Measurements from ENCODE around the gene COL28A1. TPM values are rescaled to one million over a fixed set of nuclear protein-coding genes. Genes with fewer than 3 reads are reported as not detected.

Gene COL28A1
- polyA plus RNA-seq, 3 donors: not detected

DNA sequence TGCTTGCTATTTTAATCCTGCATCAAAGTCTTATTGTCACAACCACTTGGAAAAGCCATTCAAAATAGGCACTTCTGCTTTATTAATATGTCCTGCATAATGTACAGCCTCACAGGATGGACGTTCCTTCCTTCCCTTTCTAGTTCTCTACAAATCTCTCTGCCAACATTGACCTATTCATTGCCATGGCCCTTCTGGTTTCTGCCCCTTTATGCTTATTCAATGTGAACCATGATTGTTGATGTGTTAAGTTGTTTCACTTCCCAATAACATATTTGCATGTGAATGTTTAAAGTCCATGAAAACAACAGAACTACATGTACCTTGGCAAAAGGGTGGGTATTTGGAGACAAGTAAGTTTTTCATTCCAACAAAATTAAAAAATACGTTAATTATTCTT lies 45.7 kb downstream of the COL28A1 start:
- H3K9me3 ChIP-seq (replicated peaks in 1 of 2; ENCODE audit: control insufficient read depth in 1 of 2, insufficient read depth in 1 of 2, low read length in 2 of 2): peaks cover 6 to 9% of the 10 kb centered on the region in 2 donors
- H3K4me1 ChIP-seq (ENCODE audit: control insufficient read depth in 1 of 2, insufficient read depth in 2 of 2, low read length in 2 of 2): peaks cover 9 to 14% of the 10 kb centered on the region in 2 donors
- WGBS (ENCODE audit: insufficient coverage): no CpG with 5 or more reads among the region's 2 CpGs
- H3K36me3 Mint-ChIP-seq: no peaks in the 10 kb centered on the region
- H3K79me2 ChIP-seq (ENCODE audit: insufficient read depth, low read length): no peaks in the 10 kb centered on the region
- H2AFZ ChIP-seq (ENCODE audit: insufficient read depth, low read depth, low read length, poor library complexity, severe bottlenecking): no peak overlapping the region
- no peak overlapping the region for H3K4me3 ChIP-seq (replicated peaks in 1 of 3; ENCODE audit: low read depth in 2 of 3, low read length in 3 of 3)
- no peak overlapping the region for H3K4me2 ChIP-seq (replicated peaks; ENCODE audit: extremely low read depth, low read length, poor library complexity, severe bottlenecking)
- no peaks in the 10 kb centered on the region for H4K20me1 ChIP-seq (ENCODE audit: insufficient read depth, low read length)
- TF ChIP-seq, protein P1, sequence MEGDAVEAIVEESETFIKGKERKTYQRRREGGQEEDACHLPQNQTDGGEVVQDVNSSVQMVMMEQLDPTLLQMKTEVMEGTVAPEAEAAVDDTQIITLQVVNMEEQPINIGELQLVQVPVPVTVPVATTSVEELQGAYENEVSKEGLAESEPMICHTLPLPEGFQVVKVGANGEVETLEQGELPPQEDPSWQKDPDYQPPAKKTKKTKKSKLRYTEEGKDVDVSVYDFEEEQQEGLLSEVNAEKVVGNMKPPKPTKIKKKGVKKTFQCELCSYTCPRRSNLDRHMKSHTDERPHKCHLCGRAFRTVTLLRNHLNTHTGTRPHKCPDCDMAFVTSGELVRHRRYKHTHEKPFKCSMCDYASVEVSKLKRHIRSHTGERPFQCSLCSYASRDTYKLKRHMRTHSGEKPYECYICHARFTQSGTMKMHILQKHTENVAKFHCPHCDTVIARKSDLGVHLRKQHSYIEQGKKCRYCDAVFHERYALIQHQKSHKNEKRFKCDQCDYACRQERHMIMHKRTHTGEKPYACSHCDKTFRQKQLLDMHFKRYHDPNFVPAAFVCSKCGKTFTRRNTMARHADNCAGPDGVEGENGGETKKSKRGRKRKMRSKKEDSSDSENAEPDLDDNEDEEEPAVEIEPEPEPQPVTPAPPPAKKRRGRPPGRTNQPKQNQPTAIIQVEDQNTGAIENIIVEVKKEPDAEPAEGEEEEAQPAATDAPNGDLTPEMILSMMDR (IDR thresholded peaks at IDR 0.05): no peak
- peaks cover 0 to 16% (median 10%) of the 10 kb centered on the region in 7 donors for H3K9me3 Mint-ChIP-seq
- H3K9ac ChIP-seq (ENCODE audit: insufficient read depth, low read length, poor library complexity, severe bottlenecking): no peak overlapping the region
- peaks cover 11% of the 10 kb centered on the region for H3K4me1 Mint-ChIP-seq
- H3K27me3 ChIP-seq (ENCODE audit: control insufficient read depth in 2 of 2, insufficient read depth in 2 of 2, low read length in 2 of 2): no peaks in the 10 kb centered on the region
- intact Hi-C loops (cut with micrococcal nuclease): no loop called here
- no peak overlapping the region for H3K27ac ChIP-seq (ENCODE audit: low read depth in 1 of 2, low read length in 2 of 2)
- H3K27me3 Mint-ChIP-seq (ENCODE audit: low read depth in 3 of 3): peaks cover 0 to 2% (median 0%) of the 10 kb centered on the region in 3 donors
- H3K36me3 ChIP-seq (replicated peaks in 1 of 2; ENCODE audit: control insufficient read depth in 1 of 2, insufficient read depth in 2 of 2, low read length in 2 of 2): no peaks in the 10 kb centered on the region
- H3K4me3 Mint-ChIP-seq: no peak overlapping the region
- no peak overlapping the region for H3K27ac Mint-ChIP-seq
- DNase-seq: no peak

DNA sequence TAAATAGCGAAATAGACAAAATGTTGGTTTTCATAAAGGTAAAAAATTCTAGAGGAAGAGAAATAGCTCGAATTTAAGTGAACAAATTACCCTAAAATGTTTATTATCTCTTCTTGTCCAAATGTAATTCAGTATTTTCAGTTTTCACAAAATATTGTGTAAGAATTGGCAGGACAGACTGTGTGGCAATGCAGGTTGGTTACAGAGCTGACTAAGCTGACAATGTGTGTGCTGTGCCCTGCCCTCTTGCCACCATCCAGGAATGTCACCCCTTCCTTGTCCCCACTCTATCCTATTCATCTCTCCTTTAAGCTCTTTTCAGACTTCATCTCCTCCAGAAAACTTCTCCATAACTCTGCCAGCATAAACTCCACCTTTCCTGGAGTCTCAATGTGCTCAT lies 46.1 kb downstream of the COL28A1 start:
- Histone ChIP-seq H4K20me1 (ENCODE audit: insufficient read depth, low read length) (no peaks in the 10 kb centered on the region), H3K9ac (ENCODE audit: insufficient read depth, low read length, poor library complexity, severe bottlenecking) (no peak overlapping the region), H3K27ac (ENCODE audit: low read depth in 1 of 2, low read length in 2 of 2) (no peak overlapping the region), H3K4me1 (ENCODE audit: control insufficient read depth in 1 of 2, insufficient read depth in 2 of 2, low read length in 2 of 2) (peaks cover 9 to 14% of the 10 kb centered on the region in 2 donors), H2AFZ (ENCODE audit: insufficient read depth, low read depth, low read length, poor library complexity, severe bottlenecking) (no peak overlapping the region), H3K4me3 (replicated peaks in 1 of 3; ENCODE audit: low read depth in 2 of 3, low read length in 3 of 3) (no peak overlapping the region), H3K27me3 (ENCODE audit: control insufficient read depth in 2 of 2, insufficient read depth in 2 of 2, low read length in 2 of 2) (no peaks in the 10 kb centered on the region), H3K4me2 (replicated peaks; ENCODE audit: extremely low read depth, low read length, poor library complexity, severe bottlenecking) (no peak overlapping the region), H3K79me2 (ENCODE audit: insufficient read depth, low read length) (no peaks in the 10 kb centered on the region), H3K36me3 (replicated peaks in 1 of 2; ENCODE audit: control insufficient read depth in 1 of 2, insufficient read depth in 2 of 2, low read length in 2 of 2) (no peaks in the 10 kb centered on the region), H3K9me3 (replicated peaks in 1 of 2; ENCODE audit: control insufficient read depth in 1 of 2, insufficient read depth in 1 of 2, low read length in 2 of 2) (peaks cover 6 to 9% of the 10 kb centered on the region in 2 donors)
- Mint-ChIP-seq H3K9me3 (peaks cover 0 to 16% (median 10%) of the 10 kb centered on the region in 7 donors), H3K36me3 (no peaks in the 10 kb centered on the region), H3K4me3 (no peak overlapping the region), H3K27ac (peak overlapping the region in 2 of 7 donors; percentile 6 to 85), H3K27me3 (ENCODE audit: low read depth in 3 of 3) (no peaks in the 10 kb centered on the region), H3K4me1 (peaks cover 11% of the 10 kb centered on the region)
- TF ChIP-seq, protein P1 (IDR thresholded peaks at IDR 0.05): no peak
- WGBS (ENCODE audit: insufficient coverage): no CpG with 5 or more reads among the region's 2 CpGs
- DNase-seq: no peak
- intact Hi-C loops (cut with micrococcal nuclease): no loop called here
